Sigmoid colon (tissue), 4 donors: ENCODE measurements around the gene GPR157.

Experiments used
- CTCF ChIP-seq, 4 experiments: fragments of 450-650 bp in 3 of 4; fragments of 200-600 bp in 1 of 4; IDR thresholded peaks; one replicate each; pipeline ENCODE4 v1.5.1; 2016 to 2019; ENCODE audit warnings: antibody characterized with exemption in 4 of 4, mild to moderate bottlenecking in 3 of 4, moderate library complexity in 2 of 4
- POLR2AphosphoS5 ChIP-seq, 4 donors: sonication (generic); formaldehyde crosslinking; IDR thresholded peaks; one replicate each; pipeline ENCODE4 v1.6.1; 2017; ENCODE audit warnings: antibody characterized with exemption in 4 of 4

- no peak for TF ChIP-seq CTCF (IDR thresholded peaks at IDR 0.05)
- TF ChIP-seq POLR2AphosphoS5 (IDR thresholded peaks at IDR 0.05), result no peak
Observed at GRCh38 chr1:9111357-9111691, 17.6 kb downstream of the GPR157 start.
